ENCODE results near the gene FOCAD.

The FOCAD gene

GRCh38 chr9:20684875-20685696 is 1.0 kb downstream of the FOCAD start:
- DNase-seq = no peak

- no peak for DNase-seq
Observed at GRCh38 chr9:20685769-20686168, 1.7 kb downstream of the FOCAD start.

GRCh38 chr9:20689833-20690232 is 5.8 kb downstream of the FOCAD start:
- DNase-seq = no peak

- no peak for DNase-seq
Observed at GRCh38 chr9:20692554-20692953, 8.5 kb downstream of the FOCAD start.

GRCh38 chr9:20693068-20693467 is 9.0 kb downstream of the FOCAD start:
- DNase-seq = no peak

- no peak for DNase-seq
Observed at GRCh38 chr9:20694248-20694647, 10.2 kb downstream of the FOCAD start.

- no peak for DNase-seq
Observed at GRCh38 chr9:20697021-20697719, 13.1 kb downstream of the FOCAD start.

- no peak for DNase-seq
Observed at GRCh38 chr9:20698782-20699181, 14.7 kb downstream of the FOCAD start.

GRCh38 chr9:20701060-20701459 is 17.0 kb downstream of the FOCAD start:
- no peak for DNase-seq

GRCh38 chr9:20702570-20702969 is 18.5 kb downstream of the FOCAD start:
- no peak for DNase-seq

GRCh38 chr9:20703146-20703545 is 19.1 kb downstream of the FOCAD start:
- no peak for DNase-seq

GRCh38 chr9:20707708-20708107 is 23.6 kb downstream of the FOCAD start:
- DNase-seq = no peak

- no peak for DNase-seq
Observed at GRCh38 chr9:20713172-20713571, 29.1 kb downstream of the FOCAD start.

GRCh38 chr9:20714442-20715415 is 30.7 kb downstream of the FOCAD start:
- no peak for DNase-seq

GRCh38 chr9:20722221-20722620 is 38.2 kb downstream of the FOCAD start:
- DNase-seq = no peak

- no peak for DNase-seq
Observed at GRCh38 chr9:20725675-20726074, 41.6 kb downstream of the FOCAD start.

- no peak for DNase-seq
Observed at GRCh38 chr9:20726144-20726543, 42.1 kb downstream of the FOCAD start.

- no peak for DNase-seq
Observed at GRCh38 chr9:20728493-20729220, 44.6 kb downstream of the FOCAD start.

- DNase-seq = no peak
Observed at GRCh38 chr9:20729523-20729922, 45.5 kb downstream of the FOCAD start.

- DNase-seq = no peak
Observed at GRCh38 chr9:20732118-20732517, 48.1 kb downstream of the FOCAD start.

- DNase-seq = no peak
Observed at GRCh38 chr9:20734275-20734674, 50.2 kb downstream of the FOCAD start.

- no peak for DNase-seq
Observed at GRCh38 chr9:20740304-20740703, 56.2 kb downstream of the FOCAD start.
